AG09319 (cell line): Measurements from ENCODE around the gene FBXW7.

Source experiments
- DNase-seq: peaks from one replicate; pipeline ENCODE4 v3.0.0-alpha.2; 2010; ENCODE audit warnings: low read depth; ENCODE audit errors: extremely low read depth
- CTCF ChIP-seq: IDR thresholded peaks from 2 replicates; pipeline ENCODE4 v1.5.1; 2011; ENCODE audit warnings: low read depth, mild to moderate bottlenecking, inconsistent platforms, low read length, moderate library complexity

The FBXW7 gene

GRCh38 chr4:152535903-152536544, at the start of gene FBXW7:
FBXW7 (minus strand) TSS chr4:152536092; CDS start chr4:152411803, 124,289 bp downstream.
- TF ChIP-seq CTCF = no peak
- DNase-seq = peak; percentile 96

- TF ChIP-seq CTCF = no peak
- no peak for DNase-seq
Observed at GRCh38 chr4:152585023-152585441, 49.1 kb upstream of the FBXW7 start.

GRCh38 chr4:152581536-152582160, 45.8 kb upstream of the FBXW7 start:
- DNase-seq = no peak
- TF ChIP-seq CTCF = no peak; the same call in 1 of the 2 replicates

- no peak for DNase-seq
- no peak for TF ChIP-seq CTCF
Observed at GRCh38 chr4:152579916-152580315, 44.0 kb upstream of the FBXW7 start.

- TF ChIP-seq CTCF = no peak
- DNase-seq = no peak
Observed at GRCh38 chr4:152579107-152579764, 43.3 kb upstream of the FBXW7 start.

- TF ChIP-seq CTCF = no peak
- no peak for DNase-seq
Observed at GRCh38 chr4:152578670-152579069, 42.8 kb upstream of the FBXW7 start.
